Measurements from ENCODE around the gene ABCC1. TPM values are rescaled to one million over a fixed set of nuclear protein-coding genes. Genes with fewer than 3 reads are reported as not detected.

ABCC1 gene
- total and polyA plus RNA-seq, 4 donors, result 8.6 to 15.5 (median 13.4) TPM

DNA sequence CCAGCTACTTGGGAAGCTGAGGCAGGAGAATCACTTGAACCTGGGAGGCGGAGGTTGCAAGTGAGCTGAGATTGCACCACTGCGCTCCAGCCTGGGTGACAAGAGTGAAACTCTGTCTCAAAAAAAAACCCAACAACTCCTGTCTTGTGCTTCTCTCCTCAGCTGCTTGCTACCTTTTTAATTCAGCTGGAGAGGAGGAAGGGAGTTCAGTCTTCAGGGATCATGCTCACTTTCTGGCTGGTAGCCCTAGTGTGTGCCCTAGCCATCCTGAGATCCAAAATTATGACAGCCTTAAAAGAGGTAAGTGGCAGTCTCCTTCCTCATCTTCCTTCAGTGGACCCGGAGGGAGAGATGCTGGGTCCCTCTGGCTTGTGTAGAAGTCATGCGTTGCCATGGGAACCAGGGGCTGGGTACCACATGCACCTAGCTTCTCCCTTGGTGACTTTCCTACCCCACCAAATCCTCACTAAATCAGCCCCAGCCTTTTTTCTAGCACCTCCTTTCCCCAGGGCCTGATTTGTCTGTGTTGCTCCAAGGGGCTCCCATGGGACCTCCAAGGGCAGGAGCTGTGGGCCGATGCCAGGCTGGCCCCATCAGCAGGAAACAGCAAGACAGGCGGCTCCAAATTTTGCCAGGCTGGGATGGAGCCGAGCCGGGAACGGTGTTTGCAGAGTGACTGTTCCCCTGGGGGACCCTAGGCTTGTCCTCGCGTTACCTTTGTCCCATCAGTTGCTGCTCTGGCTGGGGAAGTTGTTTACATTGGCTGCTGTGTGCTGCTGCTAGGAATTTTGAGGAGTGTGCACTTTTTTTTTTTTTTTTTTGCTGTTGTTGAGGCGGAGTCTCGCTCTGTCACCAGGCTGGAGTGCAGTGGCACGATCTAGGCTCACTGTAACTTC, 65.2 kb downstream of the ABCC1 start:
- Histone ChIP-seq H3K9me3 (ENCODE audit: control insufficient read depth, insufficient read depth, low read length) (no peaks in the 10 kb centered on the region), H3K4me1 (ENCODE audit: control insufficient read depth, insufficient read depth, low read length) (no peaks in the 10 kb centered on the region), H3K4me3 (ENCODE audit: low read depth, low read length) (no peak overlapping the region), H3K36me3 (ENCODE audit: control insufficient read depth, insufficient read depth, low read length) (peaks cover 60% of the 10 kb centered on the region), H3K27ac (ENCODE audit: low read depth, low read length) (no peak overlapping the region), H3K27me3 (ENCODE audit: control insufficient read depth, insufficient read depth, low read length) (no peaks in the 10 kb centered on the region)
- DNase-seq (ENCODE audit: low read depth in 4 of 6, low spot score in 6 of 6), result peak in 1 of 6 donors; percentile 32
- 68% methylated on average over 12 of the region's 14 CpGs for WGBS (ENCODE audit: insufficient coverage)

GRCh38 chr16:16015849-16016248, 66.4 kb downstream of the ABCC1 start:
- Histone ChIP-seq H3K4me3 (ENCODE audit: low read depth, low read length) (no peak overlapping the region), H3K36me3 (ENCODE audit: control insufficient read depth, insufficient read depth, low read length) (peaks cover 54% of the 10 kb centered on the region), H3K9me3 (ENCODE audit: control insufficient read depth, insufficient read depth, low read length) (no peaks in the 10 kb centered on the region), H3K27me3 (ENCODE audit: control insufficient read depth, insufficient read depth, low read length) (no peaks in the 10 kb centered on the region), H3K27ac (ENCODE audit: low read depth, low read length) (no peak overlapping the region), H3K4me1 (ENCODE audit: control insufficient read depth, insufficient read depth, low read length) (no peaks in the 10 kb centered on the region)
- no peak for DNase-seq (ENCODE audit: low read depth in 4 of 6, low spot score in 6 of 6)
- 85% methylated on average over 7 of the region's 8 CpGs for WGBS (ENCODE audit: insufficient coverage)

- no peaks in the 10 kb centered on the region for H3K27me3 ChIP-seq (ENCODE audit: control insufficient read depth, insufficient read depth, low read length)
- WGBS (ENCODE audit: insufficient coverage), result 100% methylated on average over 3 of the region's 11 CpGs
- H3K4me1 ChIP-seq (ENCODE audit: control insufficient read depth, insufficient read depth, low read length), result no peaks in the 10 kb centered on the region
- no peaks in the 10 kb centered on the region for H3K9me3 ChIP-seq (ENCODE audit: control insufficient read depth, insufficient read depth, low read length)
- no peak overlapping the region for H3K27ac ChIP-seq (ENCODE audit: low read depth, low read length)
- DNase-seq (ENCODE audit: low read depth in 4 of 6, low spot score in 6 of 6), result no peak
- peaks cover 49% of the 10 kb centered on the region for H3K36me3 ChIP-seq (ENCODE audit: control insufficient read depth, insufficient read depth, low read length)
- no peak overlapping the region for H3K4me3 ChIP-seq (ENCODE audit: low read depth, low read length)
Measured at GRCh38 chr16:16016388-16016964, 67.1 kb downstream of the ABCC1 start.

DNA sequence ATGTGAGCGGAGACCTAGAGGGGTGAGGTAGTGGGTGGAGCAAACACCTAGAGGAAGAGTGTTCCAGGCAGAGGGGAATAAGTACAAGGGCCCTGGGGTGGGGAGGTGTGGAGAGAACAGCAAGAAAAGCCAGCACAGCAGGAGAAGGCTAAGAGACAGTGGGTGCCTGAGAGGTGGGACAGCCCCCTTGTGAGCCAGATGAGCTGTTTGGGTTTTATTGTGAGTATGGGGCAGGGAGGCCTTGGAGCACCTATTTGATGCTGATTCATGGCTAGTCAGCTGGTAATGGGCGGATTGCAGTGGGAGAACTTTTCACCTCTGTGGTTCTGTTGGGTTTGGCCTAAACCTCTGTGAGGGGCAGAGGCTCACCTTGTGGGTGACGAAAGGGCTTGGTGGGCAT, 68.4 kb downstream of the ABCC1 start:
- peaks cover 7% of the 10 kb centered on the region for H3K4me1 ChIP-seq (ENCODE audit: control insufficient read depth, insufficient read depth, low read length)

DNA sequence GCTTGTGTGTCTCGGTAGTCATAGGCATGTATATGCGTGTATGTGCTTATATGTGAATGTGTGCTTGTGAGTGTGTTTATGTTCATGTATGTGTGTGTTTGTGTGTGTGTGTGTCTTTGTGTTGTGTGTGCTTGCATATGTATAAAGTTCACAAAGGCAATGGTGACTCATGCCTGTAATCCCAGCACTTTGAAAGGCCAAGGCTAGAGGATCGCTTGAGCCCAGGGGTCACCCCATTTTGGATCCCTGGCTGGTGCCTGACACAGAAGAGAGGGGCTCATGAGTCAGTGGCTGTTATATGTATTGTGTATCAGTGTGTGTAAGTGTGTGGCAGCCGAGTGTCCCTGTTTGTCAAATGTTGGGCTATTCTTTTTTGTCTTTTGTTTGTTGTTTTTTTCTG, 69.3 kb downstream of the ABCC1 start:
- DNase-seq (ENCODE audit: low read depth in 4 of 6, low spot score in 6 of 6), result no peak
- Histone ChIP-seq H3K27me3 (ENCODE audit: control insufficient read depth, insufficient read depth, low read length) (no peaks in the 10 kb centered on the region), H3K4me1 (ENCODE audit: control insufficient read depth, insufficient read depth, low read length) (peaks cover 7% of the 10 kb centered on the region), H3K36me3 (ENCODE audit: control insufficient read depth, insufficient read depth, low read length) (peaks cover 48% of the 10 kb centered on the region), H3K9me3 (ENCODE audit: control insufficient read depth, insufficient read depth, low read length) (no peaks in the 10 kb centered on the region), H3K4me3 (ENCODE audit: low read depth, low read length) (no peak overlapping the region), H3K27ac (ENCODE audit: low read depth, low read length) (no peak overlapping the region)
- 93% methylated on average over 4 of the region's 4 CpGs for WGBS (ENCODE audit: insufficient coverage)

More for the DNA sequence above, 68.4 kb downstream of the ABCC1 start:
- H3K27me3 ChIP-seq (ENCODE audit: control insufficient read depth, insufficient read depth, low read length), result no peaks in the 10 kb centered on the region
- H3K4me3 ChIP-seq (ENCODE audit: low read depth, low read length), result no peak overlapping the region
- no peak for DNase-seq (ENCODE audit: low read depth in 4 of 6, low spot score in 6 of 6)
- H3K36me3 ChIP-seq (ENCODE audit: control insufficient read depth, insufficient read depth, low read length), result peaks cover 50% of the 10 kb centered on the region
- WGBS (ENCODE audit: insufficient coverage), result 100% methylated on average over 3 of the region's 3 CpGs
- H3K9me3 ChIP-seq (ENCODE audit: control insufficient read depth, insufficient read depth, low read length), result no peaks in the 10 kb centered on the region
- no peak overlapping the region for H3K27ac ChIP-seq (ENCODE audit: low read depth, low read length)

DNA sequence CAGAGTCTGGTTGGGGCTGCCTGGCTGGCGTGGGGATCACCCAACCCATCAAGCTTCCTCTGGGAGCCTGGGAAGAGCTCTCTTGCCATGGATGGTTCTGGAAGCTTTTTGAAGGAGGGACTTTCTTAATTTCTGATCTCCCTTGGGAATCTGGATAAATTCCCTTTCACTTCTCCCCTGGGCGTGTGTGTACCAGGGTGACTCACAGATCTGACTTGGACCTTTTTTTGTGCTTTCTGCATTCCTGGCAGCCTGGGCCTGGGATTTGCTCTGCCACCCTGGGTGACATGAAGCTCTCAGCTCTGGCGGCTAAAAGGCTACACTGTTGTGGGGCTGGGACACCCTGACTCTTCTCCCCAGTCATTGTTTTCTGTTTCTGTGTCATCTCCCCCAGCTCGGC, 70.1 kb downstream of the ABCC1 start:
- WGBS (ENCODE audit: insufficient coverage), result 100% methylated on average over 2 of the region's 4 CpGs
- H3K27ac ChIP-seq (ENCODE audit: low read depth, low read length), result no peak overlapping the region
- peaks cover 7% of the 10 kb centered on the region for H3K4me1 ChIP-seq (ENCODE audit: control insufficient read depth, insufficient read depth, low read length)
- H3K27me3 ChIP-seq (ENCODE audit: control insufficient read depth, insufficient read depth, low read length), result no peaks in the 10 kb centered on the region
- peaks cover 49% of the 10 kb centered on the region for H3K36me3 ChIP-seq (ENCODE audit: control insufficient read depth, insufficient read depth, low read length)
- DNase-seq (ENCODE audit: low read depth in 4 of 6, low spot score in 6 of 6), result no peak
- no peak overlapping the region for H3K4me3 ChIP-seq (ENCODE audit: low read depth, low read length)
- H3K9me3 ChIP-seq (ENCODE audit: control insufficient read depth, insufficient read depth, low read length), result no peaks in the 10 kb centered on the region

GRCh38 chr16:16020291-16020690, 70.9 kb downstream of the ABCC1 start:
- DNase-seq (ENCODE audit: low read depth in 4 of 6, low spot score in 6 of 6), result no peak
- Histone ChIP-seq H3K27ac (ENCODE audit: low read depth, low read length) (no peak overlapping the region), H3K9me3 (ENCODE audit: control insufficient read depth, insufficient read depth, low read length) (no peaks in the 10 kb centered on the region), H3K27me3 (ENCODE audit: control insufficient read depth, insufficient read depth, low read length) (no peaks in the 10 kb centered on the region), H3K4me3 (ENCODE audit: low read depth, low read length) (no peak overlapping the region), H3K4me1 (ENCODE audit: control insufficient read depth, insufficient read depth, low read length) (peaks cover 9% of the 10 kb centered on the region), H3K36me3 (ENCODE audit: control insufficient read depth, insufficient read depth, low read length) (peaks cover 41% of the 10 kb centered on the region)
- 100% methylated on average over 3 of the region's 3 CpGs for WGBS (ENCODE audit: insufficient coverage)

DNA sequence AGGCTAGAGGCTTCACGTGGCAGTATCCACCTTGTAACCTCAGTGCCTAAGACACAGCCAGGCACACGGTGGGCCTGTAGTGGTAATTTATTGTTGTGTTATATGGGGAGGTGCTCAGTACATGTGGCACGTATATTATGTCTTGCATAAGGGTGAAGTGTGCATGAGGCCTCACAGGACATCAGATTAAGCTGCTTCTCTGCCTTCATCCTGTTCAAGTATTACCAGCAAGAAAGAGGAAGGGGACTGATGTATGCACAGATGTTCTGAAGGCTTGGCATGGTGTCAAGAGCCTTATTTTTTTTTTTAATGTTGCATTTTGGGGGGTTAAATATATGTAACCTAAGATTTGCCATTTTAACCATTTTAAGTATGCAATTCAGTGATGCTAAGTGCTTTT, 71.6 kb downstream of the ABCC1 start:
- DNase-seq (ENCODE audit: low read depth in 4 of 6, low spot score in 6 of 6), result no peak
- Histone ChIP-seq H3K4me3 (ENCODE audit: low read depth, low read length) (no peak overlapping the region), H3K4me1 (ENCODE audit: control insufficient read depth, insufficient read depth, low read length) (peaks cover 13% of the 10 kb centered on the region), H3K36me3 (ENCODE audit: control insufficient read depth, insufficient read depth, low read length) (peaks cover 38% of the 10 kb centered on the region), H3K9me3 (ENCODE audit: control insufficient read depth, insufficient read depth, low read length) (no peaks in the 10 kb centered on the region), H3K27me3 (ENCODE audit: control insufficient read depth, insufficient read depth, low read length) (no peaks in the 10 kb centered on the region), H3K27ac (ENCODE audit: low read depth, low read length) (no peak overlapping the region)
- 63% methylated on average over 2 of the region's 3 CpGs for WGBS (ENCODE audit: insufficient coverage)

- DNase-seq (ENCODE audit: low read depth in 4 of 6, low spot score in 6 of 6), result no peak
- H3K36me3 ChIP-seq (ENCODE audit: control insufficient read depth, insufficient read depth, low read length), result peaks cover 33% of the 10 kb centered on the region
- 80% methylated on average over 3 of the region's 9 CpGs for WGBS (ENCODE audit: insufficient coverage)
- H3K4me1 ChIP-seq (ENCODE audit: control insufficient read depth, insufficient read depth, low read length), result peaks cover 19% of the 10 kb centered on the region
- no peak overlapping the region for H3K27ac ChIP-seq (ENCODE audit: low read depth, low read length)
- H3K4me3 ChIP-seq (ENCODE audit: low read depth, low read length), result no peak overlapping the region
- no peaks in the 10 kb centered on the region for H3K9me3 ChIP-seq (ENCODE audit: control insufficient read depth, insufficient read depth, low read length)
- H3K27me3 ChIP-seq (ENCODE audit: control insufficient read depth, insufficient read depth, low read length), result no peaks in the 10 kb centered on the region
Measured at GRCh38 chr16:16021646-16021987, 72.2 kb downstream of the ABCC1 start.

All from spinal cord (tissue), 10 donors.